ENCODE data around the gene TTC39A.

DNA sequence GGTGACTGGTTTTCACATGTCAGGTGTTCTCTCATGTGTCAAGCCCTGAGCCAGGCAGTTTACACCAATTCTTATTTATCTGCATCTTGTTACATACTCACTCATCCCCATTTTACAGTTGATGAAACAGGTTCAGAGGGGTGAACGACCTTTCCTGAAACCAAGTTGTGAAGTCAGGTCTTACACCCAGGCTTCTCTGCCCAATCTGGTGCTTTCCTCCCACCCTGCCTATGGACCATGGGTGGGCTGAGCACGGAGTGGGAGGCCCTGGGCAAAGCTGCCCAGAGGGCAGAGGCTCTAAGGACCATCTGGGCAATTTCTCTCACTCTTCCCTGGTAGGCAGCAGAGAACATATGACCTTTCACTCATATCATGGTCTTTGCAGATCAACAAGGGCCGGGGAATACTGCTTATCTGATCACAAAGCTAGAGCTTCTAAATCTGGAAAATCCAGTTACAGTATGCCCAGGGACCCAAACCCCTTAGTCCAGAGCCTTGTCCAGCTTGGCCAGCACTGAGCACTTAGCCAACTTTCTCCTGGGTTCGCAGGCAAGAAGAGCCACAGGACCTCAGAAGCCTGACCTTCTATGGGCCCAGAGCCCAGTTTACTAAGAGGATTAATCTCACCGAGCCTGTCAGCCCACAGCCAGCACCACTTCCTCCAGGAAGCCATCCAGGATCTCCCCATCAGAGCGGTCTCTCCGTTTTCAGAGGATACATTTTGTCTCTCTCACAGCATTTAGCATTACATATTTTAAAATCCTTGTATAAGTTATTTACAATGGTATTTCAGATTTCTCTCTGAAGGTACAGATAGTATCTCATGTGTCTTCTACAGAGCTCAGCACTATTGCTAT, 16.0 kb upstream of the TTC39A start:
- TF ChIP-seq, protein P1, sequence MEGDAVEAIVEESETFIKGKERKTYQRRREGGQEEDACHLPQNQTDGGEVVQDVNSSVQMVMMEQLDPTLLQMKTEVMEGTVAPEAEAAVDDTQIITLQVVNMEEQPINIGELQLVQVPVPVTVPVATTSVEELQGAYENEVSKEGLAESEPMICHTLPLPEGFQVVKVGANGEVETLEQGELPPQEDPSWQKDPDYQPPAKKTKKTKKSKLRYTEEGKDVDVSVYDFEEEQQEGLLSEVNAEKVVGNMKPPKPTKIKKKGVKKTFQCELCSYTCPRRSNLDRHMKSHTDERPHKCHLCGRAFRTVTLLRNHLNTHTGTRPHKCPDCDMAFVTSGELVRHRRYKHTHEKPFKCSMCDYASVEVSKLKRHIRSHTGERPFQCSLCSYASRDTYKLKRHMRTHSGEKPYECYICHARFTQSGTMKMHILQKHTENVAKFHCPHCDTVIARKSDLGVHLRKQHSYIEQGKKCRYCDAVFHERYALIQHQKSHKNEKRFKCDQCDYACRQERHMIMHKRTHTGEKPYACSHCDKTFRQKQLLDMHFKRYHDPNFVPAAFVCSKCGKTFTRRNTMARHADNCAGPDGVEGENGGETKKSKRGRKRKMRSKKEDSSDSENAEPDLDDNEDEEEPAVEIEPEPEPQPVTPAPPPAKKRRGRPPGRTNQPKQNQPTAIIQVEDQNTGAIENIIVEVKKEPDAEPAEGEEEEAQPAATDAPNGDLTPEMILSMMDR (IDR thresholded peaks at IDR 0.05; ENCODE audit: insufficient read depth, low read depth, low read length), result no peak
- TF ChIP-seq EZH2 (IDR thresholded peaks at IDR 0.05; ENCODE audit: insufficient read depth, low read length), result no peak
